K562 (cell line): ENCODE results near the gene KCNH8. TPM values are rescaled to one million over a fixed set of nuclear protein-coding genes. Genes with fewer than 3 reads are reported as not detected.

ENCODE experiments used
- CXXC5 ChIP-seq: fragments of 250-450 bp; sonication (Bioruptor Pico); IDR thresholded peaks from 2 replicates; pipeline ENCODE4 v1.8.0; 2022; ENCODE audit warnings: inconsistent platforms, mild to moderate bottlenecking, moderate library complexity
- GATAD2B ChIP-seq: fragments of 450-650 bp; IDR thresholded peaks from 2 replicates; pipeline ENCODE4 v1.6.1; 2017; ENCODE audit warnings: mild to moderate bottlenecking, borderline replicate concordance
- HIVEP1 ChIP-seq: fragments of 250-450 bp; sonication (Bioruptor Pico); IDR thresholded peaks from 2 replicates; pipeline ENCODE4 v1.4.0; 2020; ENCODE audit warnings: mild to moderate bottlenecking
- RAD21 ChIP-seq, 2 experiments: fragments of 250-450 bp in 1 of 2; fragments of 450-650 bp in 1 of 2; sonication (Bioruptor Pico) in 1 of 2; formaldehyde crosslinking in 1 of 2; IDR thresholded peaks in 1 of 2; conservative IDR thresholded peaks in 1 of 2; 2 replicates each; pipeline versions ENCODE4 v1.4.0 to v1.8.0; 2020 to 2022; ENCODE audit warnings: mild to moderate bottlenecking in 2 of 2, moderate library complexity in 1 of 2
- UBTF ChIP-seq, 2 experiments: IDR thresholded peaks; 2 replicates each; pipeline ENCODE4 v1.6.1; 2012; ENCODE audit warnings: improper control_type of control experiment in 2 of 2, low read depth in 2 of 2, low read length in 2 of 2, borderline replicate concordance in 1 of 2
- ZBTB7A ChIP-seq: IDR thresholded peaks from 2 replicates; pipeline ENCODE4 v1.6.1; 2011; ENCODE audit warnings: low read depth, mild to moderate bottlenecking, low read length, moderate library complexity, borderline replicate concordance; ENCODE audit not compliant: control insufficient read depth
- polyA plus RNA-seq, 8 experiments: library from polyadenylated mRNA; depleted of rRNA in 4 of 8; stranded (reverse) in 5 of 8; unstranded in 3 of 8; fragments of >200 nt; fragmentation: Nextera tagmentation in 2 of 8; fragmentation: Illumina TruSeq in 1 of 8; extraction: Ambion mirVana in 2 of 8; extraction: Trizol in 1 of 8; gene quantifications; 2 replicates each; pipeline versions ENCODE4 v1.2.1 to v1.2.3, GENCODE V29; 2011 to 2014; ENCODE audit warnings: inconsistent platforms in 1 of 8, missing spikeins in 1 of 8
- total RNA-seq, 7 experiments: library from RNA; depleted of rRNA in 6 of 7; stranded (reverse); fragments of >200 nt in 6 of 7; fragmentation: Illumina TruSeq in 2 of 7; extraction: Trizol in 2 of 7; gene quantifications; 2 replicates each; pipeline versions ENCODE4 v1.2.1 to v1.2.3, GENCODE V29; 2011 to 2021; ENCODE audit warnings: low replicate concordance in 1 of 7
- TF ChIP-seq, protein P1 (sequence below), 2 experiments: fragments of 450-650 bp; conservative IDR thresholded peaks; 2 replicates each; pipeline ENCODE4 v1.6.1; 2017; ENCODE audit warnings: mild to moderate bottlenecking in 2 of 2, moderate library complexity in 2 of 2
- TF ChIP-seq, protein P2 (sequence below), 2 experiments: fragments of 450-650 bp; formaldehyde crosslinking in 1 of 2; IDR thresholded peaks; 2 replicates each; pipeline versions ENCODE4 v1.4.0 to v1.6.1; 2014 to 2020; ENCODE audit warnings: mild to moderate bottlenecking in 2 of 2, borderline replicate concordance in 1 of 2, low read depth in 1 of 2

The KCNH8 gene
- total and polyA plus RNA-seq, 9 of the 15 experiments (the other 6 are each of a cell fraction or from before 2014, with no cell fraction given) = 0.02 to 0.08 (median 0.04) TPM; not detected in 6

DNA sequence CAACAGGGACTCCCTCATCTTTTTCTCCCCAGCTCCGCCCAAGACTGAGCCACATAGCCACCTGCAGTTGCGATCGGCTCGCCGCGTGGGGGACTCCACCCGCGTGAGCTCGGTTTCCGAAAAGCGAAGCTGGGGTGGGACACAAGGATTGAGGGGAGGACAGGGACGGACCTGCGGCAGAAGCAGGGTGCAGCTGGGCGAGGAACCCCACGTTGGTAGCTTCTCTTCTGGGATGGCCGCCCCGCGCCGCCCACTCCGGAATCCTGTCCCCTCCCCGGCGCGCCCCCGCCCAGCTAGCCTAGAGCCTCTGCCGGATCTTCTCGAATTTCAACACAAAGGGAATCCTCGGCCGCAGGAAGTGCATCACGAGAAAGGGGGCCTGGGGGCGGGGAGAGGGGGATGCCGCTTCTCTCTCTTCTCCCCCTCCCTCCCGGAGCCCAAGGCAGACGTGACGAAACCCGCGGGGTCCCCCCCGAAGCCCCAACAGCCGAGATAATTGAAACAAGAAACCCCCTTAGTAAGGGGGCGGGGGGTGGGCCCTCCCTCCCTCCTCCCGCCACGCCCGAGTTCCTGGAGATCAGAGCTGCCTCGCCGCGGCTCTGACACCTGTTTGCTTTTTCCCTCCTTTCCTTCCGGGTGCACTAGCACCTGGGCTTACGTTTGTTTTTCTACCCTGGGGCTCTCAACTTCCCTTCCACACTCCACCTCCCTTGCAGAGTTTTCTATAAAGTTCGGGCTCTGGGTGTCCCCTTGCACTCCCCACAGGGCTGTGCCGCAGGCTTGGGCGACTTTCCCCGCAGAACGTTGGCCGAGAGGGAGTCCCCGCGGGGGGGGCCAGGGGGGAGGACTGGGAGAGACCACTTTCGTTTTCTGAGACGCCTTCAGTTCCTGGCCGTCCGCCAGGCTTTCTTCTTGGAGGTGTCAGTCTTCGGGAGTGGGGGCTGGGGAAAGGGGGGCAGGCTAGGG is 1.3 kb upstream of the KCNH8 start (continued):
- TF ChIP-seq UBTF (IDR thresholded peaks at IDR 0.05; ENCODE audit: borderline replicate concordance in 1 of 2, low read depth in 2 of 2, low read length in 2 of 2) = 0 out of 4 replicates have a peak, but pooled peaks of 1 of the 2 experiments have one; percentile 40
- TF ChIP-seq ZBTB7A = peak; percentile 54; the same call in 1 of the 2 replicates
- peak; percentile 45 for TF ChIP-seq CXXC5 (CRISPR knock-in tag)
- peak in 1 of 2 experiments; percentile 27; a peak in 1 of 4 replicates for TF ChIP-seq RAD21 (CRISPR knock-in tag; conservative IDR thresholded peaks at IDR 0.05 in 1 of 2, IDR thresholded peaks at IDR 0.05 in 1 of 2)
- TF ChIP-seq, protein P1, sequence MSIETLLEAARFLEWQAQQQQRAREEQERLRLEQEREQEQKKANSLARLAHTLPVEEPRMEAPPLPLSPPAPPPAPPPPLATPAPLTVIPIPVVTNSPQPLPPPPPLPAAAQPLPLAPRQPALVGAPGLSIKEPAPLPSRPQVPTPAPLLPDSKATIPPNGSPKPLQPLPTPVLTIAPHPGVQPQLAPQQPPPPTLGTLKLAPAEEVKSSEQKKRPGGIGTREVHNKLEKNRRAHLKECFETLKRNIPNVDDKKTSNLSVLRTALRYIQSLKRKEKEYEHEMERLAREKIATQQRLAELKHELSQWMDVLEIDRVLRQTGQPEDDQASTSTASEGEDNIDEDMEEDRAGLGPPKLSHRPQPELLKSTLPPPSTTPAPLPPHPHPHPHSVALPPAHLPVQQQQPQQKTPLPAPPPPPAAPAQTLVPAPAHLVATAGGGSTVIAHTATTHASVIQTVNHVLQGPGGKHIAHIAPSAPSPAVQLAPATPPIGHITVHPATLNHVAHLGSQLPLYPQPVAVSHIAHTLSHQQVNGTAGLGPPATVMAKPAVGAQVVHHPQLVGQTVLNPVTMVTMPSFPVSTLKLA (conservative IDR thresholded peaks at IDR 0.05) = peak in 1 of 2 experiments; percentile 51; a peak in 2 of 4 replicates
- TF ChIP-seq, protein P2, sequence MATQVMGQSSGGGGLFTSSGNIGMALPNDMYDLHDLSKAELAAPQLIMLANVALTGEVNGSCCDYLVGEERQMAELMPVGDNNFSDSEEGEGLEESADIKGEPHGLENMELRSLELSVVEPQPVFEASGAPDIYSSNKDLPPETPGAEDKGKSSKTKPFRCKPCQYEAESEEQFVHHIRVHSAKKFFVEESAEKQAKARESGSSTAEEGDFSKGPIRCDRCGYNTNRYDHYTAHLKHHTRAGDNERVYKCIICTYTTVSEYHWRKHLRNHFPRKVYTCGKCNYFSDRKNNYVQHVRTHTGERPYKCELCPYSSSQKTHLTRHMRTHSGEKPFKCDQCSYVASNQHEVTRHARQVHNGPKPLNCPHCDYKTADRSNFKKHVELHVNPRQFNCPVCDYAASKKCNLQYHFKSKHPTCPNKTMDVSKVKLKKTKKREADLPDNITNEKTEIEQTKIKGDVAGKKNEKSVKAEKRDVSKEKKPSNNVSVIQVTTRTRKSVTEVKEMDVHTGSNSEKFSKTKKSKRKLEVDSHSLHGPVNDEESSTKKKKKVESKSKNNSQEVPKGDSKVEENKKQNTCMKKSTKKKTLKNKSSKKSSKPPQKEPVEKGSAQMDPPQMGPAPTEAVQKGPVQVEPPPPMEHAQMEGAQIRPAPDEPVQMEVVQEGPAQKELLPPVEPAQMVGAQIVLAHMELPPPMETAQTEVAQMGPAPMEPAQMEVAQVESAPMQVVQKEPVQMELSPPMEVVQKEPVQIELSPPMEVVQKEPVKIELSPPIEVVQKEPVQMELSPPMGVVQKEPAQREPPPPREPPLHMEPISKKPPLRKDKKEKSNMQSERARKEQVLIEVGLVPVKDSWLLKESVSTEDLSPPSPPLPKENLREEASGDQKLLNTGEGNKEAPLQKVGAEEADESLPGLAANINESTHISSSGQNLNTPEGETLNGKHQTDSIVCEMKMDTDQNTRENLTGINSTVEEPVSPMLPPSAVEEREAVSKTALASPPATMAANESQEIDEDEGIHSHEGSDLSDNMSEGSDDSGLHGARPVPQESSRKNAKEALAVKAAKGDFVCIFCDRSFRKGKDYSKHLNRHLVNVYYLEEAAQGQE (IDR thresholded peaks at IDR 0.05; ENCODE audit: borderline replicate concordance) = peak; percentile 20; the same call in 1 of the 2 replicates
- TF ChIP-seq, protein P2 (CRISPR knock-in tag; IDR thresholded peaks at IDR 0.05; ENCODE audit: low read depth) = no peak
- peak; percentile 91 for TF ChIP-seq HIVEP1 (CRISPR knock-in tag)
- TF ChIP-seq GATAD2B = no peak
